Sigmoid colon (tissue), 4 donors: Measurements from ENCODE around the gene THBS2.

Experiments used
- EP300 ChIP-seq, 4 donors: sonication (generic); formaldehyde crosslinking; IDR thresholded peaks; one replicate each; pipeline ENCODE4 v1.6.1; 2017; ENCODE audit warnings: antibody characterized with exemption in 4 of 4
- POLR2A ChIP-seq, 2 donors: fragments of 450-650 bp; IDR thresholded peaks; one replicate each; pipeline ENCODE4 v1.6.1; 2016; ENCODE audit warnings: antibody characterized with exemption in 2 of 2, mild to moderate bottlenecking in 2 of 2, moderate library complexity in 2 of 2
- POLR2AphosphoS5 ChIP-seq, 4 donors: sonication (generic); formaldehyde crosslinking; IDR thresholded peaks; one replicate each; pipeline ENCODE4 v1.6.1; 2017; ENCODE audit warnings: antibody characterized with exemption in 4 of 4
- TF ChIP-seq, protein P1 (sequence below), 4 experiments: fragments of 450-650 bp in 3 of 4; fragments of 200-600 bp in 1 of 4; IDR thresholded peaks; one replicate each; pipeline ENCODE4 v1.5.1; 2016 to 2019; ENCODE audit warnings: antibody characterized with exemption in 4 of 4, mild to moderate bottlenecking in 3 of 4, moderate library complexity in 2 of 4

GRCh38 chr6:169263374-169263773 lies 9.7 kb upstream of the THBS2 start:
- TF ChIP-seq, protein P1, sequence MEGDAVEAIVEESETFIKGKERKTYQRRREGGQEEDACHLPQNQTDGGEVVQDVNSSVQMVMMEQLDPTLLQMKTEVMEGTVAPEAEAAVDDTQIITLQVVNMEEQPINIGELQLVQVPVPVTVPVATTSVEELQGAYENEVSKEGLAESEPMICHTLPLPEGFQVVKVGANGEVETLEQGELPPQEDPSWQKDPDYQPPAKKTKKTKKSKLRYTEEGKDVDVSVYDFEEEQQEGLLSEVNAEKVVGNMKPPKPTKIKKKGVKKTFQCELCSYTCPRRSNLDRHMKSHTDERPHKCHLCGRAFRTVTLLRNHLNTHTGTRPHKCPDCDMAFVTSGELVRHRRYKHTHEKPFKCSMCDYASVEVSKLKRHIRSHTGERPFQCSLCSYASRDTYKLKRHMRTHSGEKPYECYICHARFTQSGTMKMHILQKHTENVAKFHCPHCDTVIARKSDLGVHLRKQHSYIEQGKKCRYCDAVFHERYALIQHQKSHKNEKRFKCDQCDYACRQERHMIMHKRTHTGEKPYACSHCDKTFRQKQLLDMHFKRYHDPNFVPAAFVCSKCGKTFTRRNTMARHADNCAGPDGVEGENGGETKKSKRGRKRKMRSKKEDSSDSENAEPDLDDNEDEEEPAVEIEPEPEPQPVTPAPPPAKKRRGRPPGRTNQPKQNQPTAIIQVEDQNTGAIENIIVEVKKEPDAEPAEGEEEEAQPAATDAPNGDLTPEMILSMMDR (IDR thresholded peaks at IDR 0.05): no peak
- TF ChIP-seq POLR2AphosphoS5 (IDR thresholded peaks at IDR 0.05) (no peak), POLR2A (IDR thresholded peaks at IDR 0.05) (no peak), EP300 (IDR thresholded peaks at IDR 0.05) (no peak)
